GM18858 (cell line): ENCODE data around the gene CTNNA1.
"Not testable (repeated sequence)": the region's sequence is repeated elsewhere in the genome, so short reads cannot be mapped to it uniquely, and the experiment has no call there.

Experiments used
- ATAC-seq: cut with Tn5 transposase; IDR thresholded peaks from one replicate; pipeline ENCODE4 v1.9.1; 2021; ENCODE audit not compliant: unreplicated experiment

The CTNNA1 gene

DNA sequence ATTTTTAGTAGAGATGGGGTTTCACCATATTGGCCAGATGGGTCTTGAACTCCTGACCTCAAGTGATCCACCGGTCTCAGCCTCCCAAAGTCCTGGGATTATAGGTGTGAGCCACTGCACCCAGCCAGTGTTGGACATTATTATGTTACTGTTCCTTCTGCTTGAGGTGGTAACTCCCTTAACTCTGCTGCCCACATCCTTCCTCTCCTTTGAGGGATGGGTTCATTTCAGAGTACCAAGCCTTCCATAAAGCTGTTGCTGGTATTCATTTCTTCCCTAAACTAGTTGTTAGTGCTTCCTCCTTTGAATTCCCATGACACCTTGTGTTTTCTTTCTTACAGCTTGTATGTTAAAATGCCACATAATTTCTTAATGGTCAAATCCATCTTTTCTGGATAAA is 54.0 kb downstream of the CTNNA1 start:
- no peak for ATAC-seq

GRCh38 chr5:138809391-138809790 is 56.2 kb downstream of the CTNNA1 start:
- no peak for ATAC-seq

DNA sequence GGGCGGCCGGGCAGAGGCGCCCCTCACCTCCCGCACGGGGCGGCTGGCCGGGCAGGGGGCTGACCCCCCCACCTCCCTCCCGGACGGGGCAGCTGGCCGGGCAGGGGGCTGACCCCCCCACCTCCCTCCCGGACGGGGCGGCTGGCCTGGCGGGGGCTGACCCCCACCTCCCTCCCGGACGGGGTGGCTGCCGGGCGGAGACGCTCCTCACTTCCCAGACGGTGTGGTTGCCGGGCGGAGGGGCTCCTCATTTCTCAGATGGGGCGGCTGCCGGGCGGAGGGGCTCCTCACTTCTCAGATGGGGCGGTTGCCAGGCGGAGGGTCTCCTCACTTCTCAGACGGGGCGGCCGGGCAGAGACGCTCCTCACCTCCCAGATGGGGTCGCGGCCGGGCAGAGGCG is 57.6 kb downstream of the CTNNA1 start:
- ATAC-seq, result not testable (repeated sequence)

DNA sequence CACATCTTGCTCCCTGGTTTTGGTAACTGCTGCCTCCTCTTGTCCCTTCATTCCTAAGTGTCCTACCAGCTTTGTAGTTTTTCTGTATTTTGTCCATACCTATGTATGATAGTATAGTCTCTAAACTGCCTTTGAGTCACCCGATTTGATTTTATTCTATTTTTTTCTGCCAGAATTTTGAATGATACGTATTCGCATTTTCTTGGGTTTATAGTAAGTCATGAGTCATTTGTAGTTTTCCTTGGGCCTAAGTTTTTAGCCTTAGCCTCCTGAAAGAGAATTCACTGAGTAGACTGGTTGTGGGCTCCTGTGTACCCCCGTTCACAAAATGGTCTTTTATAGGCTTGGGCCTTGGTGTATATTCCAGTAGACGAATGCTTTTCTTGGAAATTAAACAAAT is 62.3 kb downstream of the CTNNA1 start:
- no peak for ATAC-seq

DNA sequence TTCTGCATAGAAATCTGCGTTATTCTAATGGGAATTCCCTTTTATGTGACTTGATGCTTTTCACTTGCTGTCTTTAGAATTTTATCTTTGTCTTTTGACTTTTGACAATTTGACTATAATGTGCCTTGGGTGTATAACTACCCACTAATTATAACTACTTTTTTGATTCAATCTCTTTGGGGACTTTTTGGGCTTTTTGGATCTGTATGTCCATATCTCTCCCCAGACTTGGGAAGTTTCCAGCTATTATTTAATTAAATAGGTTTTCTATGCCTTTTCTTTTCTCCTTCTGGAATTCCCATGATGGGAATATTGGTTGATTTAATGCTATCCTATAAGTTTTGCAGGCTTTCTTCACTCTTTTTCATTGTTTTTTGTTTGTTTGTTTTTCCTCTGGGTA is 64.0 kb downstream of the CTNNA1 start:
- ATAC-seq, result no peak

DNA sequence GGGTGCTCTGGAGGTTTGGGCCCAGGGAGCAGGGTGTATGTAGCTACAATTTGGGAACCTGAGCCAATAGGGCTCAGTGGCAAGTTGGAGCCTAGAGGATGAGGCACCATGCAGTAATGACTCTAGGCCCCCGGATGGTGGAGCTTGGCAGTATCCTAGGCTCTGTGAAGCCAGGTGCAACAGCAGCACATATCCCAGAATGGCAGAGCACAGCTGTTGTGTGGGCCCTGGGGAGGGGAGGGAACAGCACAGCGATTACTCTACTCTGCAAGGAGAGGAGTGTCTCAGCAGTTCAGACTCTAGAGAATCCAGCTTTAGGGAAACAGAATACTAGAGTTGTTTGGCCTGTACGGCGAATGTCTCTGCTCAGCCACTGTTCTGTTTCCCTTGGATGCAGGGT is 65.9 kb downstream of the CTNNA1 start:
- no peak for ATAC-seq

DNA sequence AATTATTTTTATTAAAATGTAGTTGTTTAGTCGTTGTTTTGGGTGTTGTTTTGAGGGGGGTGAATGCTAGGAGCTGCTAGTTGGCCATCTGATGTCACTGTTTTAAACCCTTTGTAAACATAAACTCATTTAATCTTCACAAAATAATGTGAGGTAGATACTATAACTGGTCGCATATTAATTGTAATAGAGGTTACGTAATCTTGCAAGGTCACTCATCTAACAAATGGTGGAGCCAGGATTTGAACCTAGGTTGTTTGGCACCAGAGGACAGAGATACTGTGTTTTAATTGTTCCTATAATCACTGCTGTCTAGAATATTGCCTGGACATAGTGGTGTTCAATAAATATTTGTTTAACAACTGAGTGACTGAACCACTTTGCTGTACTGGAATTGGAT is 67.5 kb downstream of the CTNNA1 start:
- ATAC-seq, result no peak

- no peak for ATAC-seq
Observed at GRCh38 chr5:138824516-138824915, 71.3 kb downstream of the CTNNA1 start.

DNA sequence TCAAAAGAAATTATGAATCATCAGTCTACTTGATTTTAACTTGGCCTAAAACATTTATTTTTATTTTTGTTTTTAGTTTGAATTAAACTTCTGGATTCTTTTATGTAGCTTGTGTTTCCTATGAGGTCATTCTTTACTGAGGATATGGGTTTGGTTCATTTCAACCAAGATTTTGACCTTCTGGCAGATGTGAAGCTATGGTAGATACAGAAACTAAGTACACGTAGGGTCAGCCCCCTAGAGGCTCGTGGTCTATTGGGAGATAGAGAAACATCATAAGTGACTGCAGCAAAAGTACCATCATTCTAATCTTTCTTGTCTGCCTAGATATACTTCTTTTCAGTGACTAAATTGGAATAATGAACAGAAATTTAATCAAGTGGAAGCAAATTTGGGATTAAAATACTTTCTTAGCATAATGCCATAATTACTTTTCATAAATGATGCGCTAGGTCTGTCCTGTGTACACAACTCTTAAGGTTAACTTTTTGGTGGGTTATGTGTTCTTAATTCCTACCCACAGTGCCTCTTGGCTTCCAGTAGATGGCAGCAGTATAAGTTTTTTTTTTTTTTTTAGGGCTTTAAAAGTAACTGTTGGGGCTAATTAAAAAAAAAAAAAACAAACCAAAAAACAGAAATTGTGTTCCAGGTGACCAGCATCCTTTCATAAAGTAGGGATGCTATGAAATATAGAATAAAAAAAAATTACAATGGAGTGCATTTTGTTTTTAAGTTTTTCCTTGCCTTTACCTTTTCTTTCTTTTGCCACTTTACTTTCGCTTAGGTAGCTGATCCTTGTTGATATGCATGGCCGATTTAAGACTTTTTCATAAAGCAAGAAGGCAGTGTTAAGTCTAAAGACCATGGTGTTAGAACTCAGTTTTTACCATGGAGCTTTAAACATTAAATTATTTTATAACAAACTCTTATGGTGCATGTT is 72.0 kb downstream of the CTNNA1 start:
- ATAC-seq, result no peak

DNA sequence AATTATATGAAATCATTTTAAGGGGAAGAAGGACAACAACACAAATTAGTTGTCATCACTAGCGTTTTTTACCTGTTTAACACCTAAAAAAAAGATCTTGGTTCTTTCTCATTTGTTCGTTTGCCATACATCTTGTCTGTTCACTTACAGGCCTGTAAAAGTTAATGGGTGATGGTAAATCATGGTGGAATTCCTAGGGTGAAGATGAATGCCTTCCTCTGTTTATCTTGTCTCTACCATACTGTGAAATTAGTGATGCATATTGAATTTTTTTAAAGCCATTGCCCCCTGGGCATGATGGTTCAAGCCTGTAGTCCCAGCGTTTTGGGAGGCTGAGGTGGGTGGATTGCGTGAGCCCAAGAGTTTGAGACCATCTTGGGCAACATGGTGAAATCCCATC is 75.3 kb downstream of the CTNNA1 start:
- ATAC-seq, result no peak

- no peak for ATAC-seq
Observed at GRCh38 chr5:138829341-138829740, 76.1 kb downstream of the CTNNA1 start.

DNA sequence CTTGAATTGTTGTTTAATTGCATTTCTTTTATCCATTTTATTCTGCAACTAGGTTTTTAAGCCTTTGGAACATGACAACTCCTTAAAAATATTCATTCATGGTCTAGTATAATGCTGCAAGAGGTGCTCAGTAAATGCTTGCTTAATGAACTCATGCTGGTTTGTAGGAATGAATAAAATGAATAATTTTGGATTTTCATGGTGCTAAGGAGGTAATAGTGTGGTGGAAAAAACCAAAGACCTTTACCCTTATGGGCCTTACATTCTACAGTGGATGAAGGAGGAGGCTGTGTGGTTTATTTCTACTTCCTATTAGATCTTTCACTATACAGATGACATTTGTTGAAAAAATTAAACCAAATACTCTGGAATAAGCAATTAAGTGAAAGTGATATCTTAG is 78.5 kb downstream of the CTNNA1 start:
- no peak for ATAC-seq

DNA sequence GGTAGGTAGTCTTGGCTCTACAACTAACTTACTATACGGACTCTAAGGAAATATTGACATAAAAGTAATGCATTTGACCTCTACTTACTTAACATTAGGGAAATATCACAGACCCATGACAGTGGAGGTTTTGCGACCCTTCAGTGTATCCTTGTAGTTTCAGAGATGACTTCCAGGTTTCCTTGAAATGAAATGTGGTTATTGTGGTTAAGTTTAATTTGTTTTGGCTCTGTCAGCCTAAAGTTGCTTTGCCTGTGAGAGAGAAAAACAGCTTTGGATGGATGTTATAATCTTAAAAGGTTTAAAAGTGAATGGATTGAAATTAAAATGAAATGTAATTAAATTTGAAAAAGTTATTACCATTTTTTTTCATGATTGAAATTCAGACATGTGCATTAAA is 79.0 kb downstream of the CTNNA1 start:
- ATAC-seq, result no peak

- ATAC-seq, result no peak
Observed at GRCh38 chr5:138833080-138833479, 79.9 kb downstream of the CTNNA1 start.

DNA sequence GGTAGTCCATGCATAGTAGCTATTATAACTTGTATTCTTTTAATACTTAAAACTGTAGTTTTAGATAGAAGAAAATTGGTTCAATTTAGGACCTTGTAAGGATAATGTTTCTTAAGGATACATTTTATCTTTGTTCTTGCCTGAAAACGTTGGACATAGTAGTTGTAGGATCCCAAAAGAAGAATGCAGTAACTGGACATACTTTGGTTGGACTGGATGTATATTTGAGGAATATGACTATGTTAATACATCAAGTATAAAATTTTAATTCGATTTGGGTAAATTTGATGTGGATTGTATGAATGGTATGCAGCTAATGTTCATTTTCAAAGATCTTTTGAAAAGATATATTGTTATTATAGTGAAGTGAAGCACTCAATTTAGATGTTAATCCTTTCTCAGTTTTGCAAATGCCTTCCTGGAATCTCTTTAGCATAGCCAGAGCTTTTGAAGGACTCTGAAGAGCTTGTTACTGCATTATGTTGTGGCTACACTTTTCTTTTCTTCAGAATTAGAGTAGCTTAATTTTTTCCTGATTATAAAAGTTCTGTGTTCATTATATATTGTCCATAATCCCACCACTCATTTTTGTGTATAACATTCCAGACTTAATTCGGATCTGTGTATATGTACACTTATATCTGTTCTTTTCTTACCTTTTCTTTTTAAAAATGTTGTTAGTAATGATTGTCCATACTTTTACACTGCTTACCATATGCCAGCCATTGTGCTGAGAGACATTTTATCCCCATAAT is 80.7 kb downstream of the CTNNA1 start:
- no peak for ATAC-seq

- ATAC-seq, result not testable (repeated sequence)
Observed at GRCh38 chr5:138834853-138835252, 81.6 kb downstream of the CTNNA1 start.

- no peak for ATAC-seq
Observed at GRCh38 chr5:138837160-138837559, 83.9 kb downstream of the CTNNA1 start.

DNA sequence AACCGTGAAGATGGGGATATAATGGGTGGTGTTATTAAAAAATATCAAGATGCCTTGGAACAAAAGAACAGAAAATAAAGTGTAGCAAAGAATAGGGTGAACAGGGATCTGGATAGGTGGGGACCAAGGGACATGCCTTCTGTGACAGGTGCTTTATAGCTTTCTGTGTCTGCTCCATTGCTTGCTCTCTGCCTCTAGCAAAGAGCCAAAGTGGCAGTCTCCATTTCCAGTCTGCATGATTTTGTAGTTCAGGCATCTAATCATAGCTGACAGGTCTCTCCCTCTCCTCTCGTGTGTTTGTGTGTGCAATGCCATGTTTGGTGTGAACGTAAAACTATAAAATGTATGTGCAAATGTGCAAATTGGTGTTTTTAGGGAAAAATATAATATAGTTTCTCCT is 86.9 kb downstream of the CTNNA1 start:
- no peak for ATAC-seq

DNA sequence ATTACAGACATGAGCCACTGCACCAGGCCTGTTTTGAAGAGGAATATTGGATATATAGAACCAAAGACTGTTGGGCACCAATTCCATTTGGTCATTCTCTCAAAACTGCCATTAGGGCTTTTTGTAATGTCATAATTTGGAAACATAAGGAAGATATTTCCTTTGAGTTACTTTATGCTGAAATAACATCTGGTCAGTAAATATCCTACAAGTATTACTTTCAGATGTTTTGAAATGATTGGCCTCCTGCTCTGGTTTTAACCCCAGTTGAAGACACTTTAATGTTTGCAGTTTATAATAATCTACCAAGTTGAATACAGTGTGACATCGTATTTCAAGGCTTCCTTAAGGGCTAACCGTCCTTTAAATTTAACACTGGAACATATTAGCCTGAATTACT is 88.3 kb downstream of the CTNNA1 start:
- ATAC-seq, result no peak

DNA sequence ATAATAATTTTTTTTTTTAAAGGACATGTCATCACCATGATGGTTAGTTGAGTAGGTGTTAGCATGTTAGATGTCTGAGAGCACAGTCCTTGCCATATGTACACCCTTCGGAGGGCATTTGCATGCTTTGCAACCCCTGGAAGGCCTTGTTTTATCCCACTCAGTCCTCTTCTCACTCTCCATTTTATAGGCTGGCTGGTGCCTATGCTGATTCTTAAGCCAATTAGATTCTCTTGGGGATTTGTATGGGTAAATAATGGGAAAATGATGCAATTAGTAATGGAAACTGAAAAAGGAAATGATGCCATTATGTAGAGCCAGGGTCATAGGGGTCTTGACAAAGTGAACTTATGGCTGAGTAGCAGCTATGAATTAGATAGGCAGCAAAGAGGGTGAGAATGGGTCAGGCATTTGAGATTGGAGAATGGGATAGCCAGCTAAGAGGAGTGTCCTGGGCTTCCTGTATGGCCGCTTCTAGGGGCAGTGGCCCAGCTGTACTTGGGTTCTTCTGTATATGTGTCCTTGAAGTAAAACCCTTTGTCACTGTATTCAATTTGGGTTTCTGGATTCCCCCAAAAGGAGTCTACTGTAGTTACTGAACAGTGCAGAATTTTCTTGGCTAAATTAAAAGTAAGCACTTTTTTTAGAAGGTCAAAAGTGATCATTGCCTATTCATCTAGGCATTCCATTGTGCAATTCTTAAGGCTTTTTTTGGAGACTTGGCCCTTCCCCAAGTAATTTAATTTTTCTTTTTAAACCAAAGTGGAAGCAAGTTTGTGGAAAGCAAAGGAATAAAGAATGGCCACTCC is 90.3 kb downstream of the CTNNA1 start:
- ATAC-seq, result no peak

DNA sequence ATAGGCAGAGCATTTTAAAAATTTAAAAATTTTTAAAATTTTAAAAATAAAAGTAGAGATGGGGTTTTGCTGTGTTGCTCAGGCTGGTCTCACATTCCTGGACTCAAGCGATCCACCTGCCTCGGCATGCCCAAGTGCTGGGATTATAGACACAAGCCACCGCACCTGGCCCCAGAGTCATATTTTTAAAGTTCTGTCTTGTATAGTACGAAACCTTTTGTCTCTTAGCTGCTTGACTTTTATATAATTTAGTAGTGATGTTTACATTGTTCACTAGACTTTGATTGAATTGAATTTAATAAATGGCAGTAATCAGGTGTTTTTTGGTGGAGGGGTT is 90.9 kb downstream of the CTNNA1 start:
- no peak for ATAC-seq
